NCI-H82 treated with DMSO at 0.1 percent for 48 hours (cell line): ENCODE results near the gene TSPAN18.

Source experiments
- DNase-seq: peaks from one replicate; lab custom pipeline; 2025; ENCODE audit not compliant: unreplicated experiment; lab: John Stamatoyannopoulos, UW

Gene TSPAN18

DNA sequence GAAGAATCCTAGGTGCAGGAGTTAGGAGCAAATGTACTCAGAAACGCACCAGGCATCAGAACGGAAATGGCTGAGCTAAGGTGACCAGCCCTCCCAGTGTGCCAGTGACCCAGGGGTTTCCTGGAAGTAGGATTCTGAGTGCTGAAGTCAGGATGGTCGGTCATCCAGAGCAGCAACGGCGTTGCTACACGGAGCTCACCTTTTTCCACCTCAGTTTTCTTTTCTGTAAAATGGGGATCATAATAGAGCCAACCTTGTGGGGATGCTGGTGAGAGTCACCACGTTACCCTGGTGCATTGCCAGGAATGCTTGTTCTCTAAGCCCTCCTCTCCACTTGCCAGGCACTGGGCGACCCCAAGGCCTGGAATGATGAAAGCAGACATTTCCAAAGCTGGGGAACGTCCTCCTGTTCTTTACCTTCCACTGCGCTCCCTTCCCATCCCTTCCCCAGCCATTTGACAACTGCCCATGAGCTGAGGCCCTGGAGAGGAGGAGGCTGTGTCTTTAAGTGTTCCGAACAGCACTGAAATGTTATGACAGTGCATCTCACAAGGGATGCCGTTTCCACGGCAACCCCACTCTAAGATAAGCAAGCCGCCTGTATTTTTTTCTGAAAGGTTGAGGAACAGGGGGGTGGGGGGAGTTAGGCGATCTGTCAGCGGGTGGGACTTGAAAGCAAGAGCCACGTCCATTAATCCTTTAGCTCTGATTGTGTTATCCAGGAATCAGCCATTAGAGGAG is 66.8 kb downstream of the TSPAN18 start:
- DNase-seq = no peak

DNA sequence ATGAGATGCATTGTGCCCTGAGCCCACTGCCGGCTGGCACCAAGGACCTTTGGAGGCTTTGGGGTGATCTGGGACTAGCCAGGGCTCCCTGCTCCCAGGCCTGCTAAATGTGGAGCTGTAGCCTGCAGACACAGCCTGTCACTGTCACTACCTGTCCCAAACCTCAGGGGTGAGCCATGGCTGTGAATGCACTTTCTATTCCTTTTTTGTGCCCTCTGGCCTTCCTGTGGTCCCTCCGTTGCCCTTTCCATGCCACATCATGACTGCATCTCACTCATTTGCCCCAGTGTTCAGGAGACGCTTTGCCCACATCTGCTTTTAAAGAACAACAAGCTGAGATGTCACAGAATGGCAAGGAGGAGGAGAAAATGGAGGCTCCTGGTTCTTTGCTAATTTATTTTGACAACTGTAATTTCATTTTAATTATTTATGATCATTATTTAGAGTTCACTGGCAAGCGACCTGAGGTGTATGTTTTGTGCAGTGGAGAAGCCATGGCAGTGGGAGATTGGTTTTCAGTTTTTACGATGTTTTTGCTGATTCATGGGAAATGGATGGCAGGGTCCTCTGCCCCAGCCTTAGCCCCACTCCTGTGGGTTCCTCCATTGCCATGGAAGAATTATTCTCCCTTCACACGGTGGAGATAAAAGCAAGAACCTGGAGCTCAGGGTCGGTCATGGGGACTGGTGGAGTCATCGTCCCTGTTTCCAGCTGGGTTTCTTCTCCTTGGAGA is 69.2 kb downstream of the TSPAN18 start:
- no peak for DNase-seq

DNA sequence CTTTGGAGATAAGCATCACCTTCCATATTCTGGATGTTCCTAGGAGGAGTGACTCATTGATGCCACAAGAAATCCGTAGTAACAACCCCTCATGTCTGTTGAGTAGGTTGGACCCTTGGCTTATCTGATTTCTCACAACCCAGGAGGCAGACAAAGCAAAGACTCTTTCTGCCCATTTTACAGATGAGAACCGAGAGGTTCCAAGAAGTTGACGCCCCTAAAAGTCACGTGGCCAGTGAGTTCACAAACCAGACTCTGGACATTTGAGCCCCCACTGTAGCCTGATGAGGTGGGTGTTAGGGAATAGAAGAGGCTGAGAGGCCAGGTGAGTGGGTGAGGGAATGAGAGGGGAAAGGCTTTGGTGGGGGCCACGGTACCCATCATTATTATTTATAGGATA is 70.3 kb downstream of the TSPAN18 start:
- DNase-seq = no peak

DNA sequence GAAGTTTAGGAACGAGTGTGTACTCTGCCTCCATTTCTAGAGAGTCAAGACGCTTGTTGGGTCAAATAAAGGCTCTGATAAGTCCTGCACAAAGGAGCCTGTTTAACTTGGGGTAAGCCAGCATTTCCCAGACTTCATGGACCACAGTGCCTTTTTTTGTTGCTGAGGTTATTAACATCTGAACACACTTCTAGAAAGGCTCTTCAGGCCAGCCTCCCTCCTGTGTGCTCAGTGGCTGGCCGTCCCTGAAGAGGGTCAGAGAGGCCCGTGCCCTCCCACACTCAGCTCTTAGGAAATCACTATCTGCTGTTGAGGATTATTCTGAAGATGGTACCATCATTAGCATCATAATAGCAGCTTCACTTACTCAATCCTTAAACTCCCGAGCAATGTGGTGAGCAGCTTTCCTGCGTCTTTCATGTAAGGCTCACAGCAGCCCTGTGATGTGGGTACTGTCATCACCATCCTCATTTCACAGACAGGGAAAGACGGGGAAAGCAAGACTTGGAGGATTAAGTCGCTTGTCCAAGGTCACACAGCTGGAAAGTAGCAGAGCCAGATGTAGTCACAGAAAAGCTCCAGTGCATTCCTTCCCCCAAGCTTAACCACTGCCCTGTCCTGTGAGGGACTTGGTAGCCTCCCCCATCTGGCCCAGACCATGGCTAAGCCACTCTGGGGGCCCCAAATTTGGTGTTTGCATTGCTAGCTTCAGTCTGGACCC is 71.3 kb downstream of the TSPAN18 start:
- no peak for DNase-seq

DNA sequence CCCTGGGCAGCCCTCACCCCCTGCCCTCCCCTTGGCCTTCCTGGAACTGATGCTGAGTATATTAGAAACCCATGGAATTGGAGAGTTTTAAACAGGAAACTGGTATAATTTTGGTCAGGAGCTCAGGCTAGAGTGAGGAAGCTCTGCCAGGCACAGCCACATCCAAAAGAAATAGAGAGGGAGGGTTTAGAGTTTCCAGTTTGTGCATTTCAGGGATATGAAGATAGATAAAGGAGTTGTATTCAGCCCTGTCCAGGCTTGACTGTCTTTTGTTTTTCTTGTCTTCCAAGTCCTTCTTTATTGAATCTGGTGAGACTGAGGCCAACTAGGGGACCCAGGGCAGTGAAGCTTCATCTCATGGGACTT is 71.8 kb downstream of the TSPAN18 start:
- DNase-seq = no peak

DNA sequence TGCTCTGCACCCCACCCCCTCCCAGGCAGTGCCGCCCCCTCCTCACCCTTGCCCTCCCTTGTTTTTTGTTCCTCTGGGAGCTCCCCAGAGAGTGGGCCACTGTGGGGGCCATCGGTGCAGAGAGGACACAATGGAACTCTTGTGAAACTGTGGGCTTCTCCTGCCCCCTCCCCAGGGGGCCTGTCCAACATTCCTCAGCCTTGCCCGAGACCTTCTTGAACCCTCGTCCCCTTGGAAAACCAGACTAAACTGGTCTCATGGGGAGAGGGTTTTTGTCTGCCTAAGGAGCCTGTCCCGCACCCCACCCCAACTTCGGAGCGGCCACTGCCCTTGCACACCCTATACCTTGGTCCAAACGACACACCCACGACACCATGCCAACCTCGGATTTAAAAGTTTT is 72.2 kb downstream of the TSPAN18 start:
- no peak for DNase-seq

DNA sequence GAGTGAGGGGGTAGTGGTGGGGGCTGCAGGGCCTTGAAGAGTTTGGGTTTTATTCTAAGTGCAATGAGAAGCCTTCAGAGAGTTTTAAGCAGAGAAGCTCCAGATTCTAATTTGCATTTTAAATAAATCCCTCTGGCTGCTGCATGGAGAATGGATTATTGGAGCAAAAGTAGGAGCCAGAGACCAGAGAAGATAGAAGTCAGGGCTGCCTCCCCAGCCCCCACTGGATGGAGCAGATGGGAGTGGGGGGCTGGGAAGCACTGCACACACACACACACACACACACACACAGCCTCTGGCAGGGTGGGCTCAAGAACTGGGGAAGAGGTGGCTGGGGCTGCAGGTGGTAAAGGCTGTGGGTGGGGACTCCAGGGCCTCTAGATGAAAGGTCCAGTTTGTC is 75.6 kb downstream of the TSPAN18 start:
- DNase-seq = peak; percentile 27

DNA sequence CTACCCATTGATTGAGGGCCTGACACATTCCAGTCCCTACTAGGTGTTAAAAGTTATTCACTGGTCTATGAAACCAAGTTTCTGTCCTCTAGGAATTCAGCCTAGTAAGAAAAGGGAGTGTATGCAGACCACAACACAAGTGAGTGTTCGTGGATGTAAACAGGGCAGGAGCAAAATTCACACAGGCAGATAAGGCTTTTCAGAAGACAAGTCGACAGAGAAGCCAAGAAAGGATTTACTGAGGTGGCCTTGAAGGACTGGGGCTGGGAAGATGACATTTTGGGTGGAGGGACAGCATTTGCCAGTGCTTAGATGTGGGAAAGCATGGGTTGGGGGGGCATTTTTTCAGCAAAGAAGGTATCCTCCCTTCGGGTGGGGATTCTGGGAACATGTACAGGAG is 76.2 kb downstream of the TSPAN18 start:
- DNase-seq = no peak

DNA sequence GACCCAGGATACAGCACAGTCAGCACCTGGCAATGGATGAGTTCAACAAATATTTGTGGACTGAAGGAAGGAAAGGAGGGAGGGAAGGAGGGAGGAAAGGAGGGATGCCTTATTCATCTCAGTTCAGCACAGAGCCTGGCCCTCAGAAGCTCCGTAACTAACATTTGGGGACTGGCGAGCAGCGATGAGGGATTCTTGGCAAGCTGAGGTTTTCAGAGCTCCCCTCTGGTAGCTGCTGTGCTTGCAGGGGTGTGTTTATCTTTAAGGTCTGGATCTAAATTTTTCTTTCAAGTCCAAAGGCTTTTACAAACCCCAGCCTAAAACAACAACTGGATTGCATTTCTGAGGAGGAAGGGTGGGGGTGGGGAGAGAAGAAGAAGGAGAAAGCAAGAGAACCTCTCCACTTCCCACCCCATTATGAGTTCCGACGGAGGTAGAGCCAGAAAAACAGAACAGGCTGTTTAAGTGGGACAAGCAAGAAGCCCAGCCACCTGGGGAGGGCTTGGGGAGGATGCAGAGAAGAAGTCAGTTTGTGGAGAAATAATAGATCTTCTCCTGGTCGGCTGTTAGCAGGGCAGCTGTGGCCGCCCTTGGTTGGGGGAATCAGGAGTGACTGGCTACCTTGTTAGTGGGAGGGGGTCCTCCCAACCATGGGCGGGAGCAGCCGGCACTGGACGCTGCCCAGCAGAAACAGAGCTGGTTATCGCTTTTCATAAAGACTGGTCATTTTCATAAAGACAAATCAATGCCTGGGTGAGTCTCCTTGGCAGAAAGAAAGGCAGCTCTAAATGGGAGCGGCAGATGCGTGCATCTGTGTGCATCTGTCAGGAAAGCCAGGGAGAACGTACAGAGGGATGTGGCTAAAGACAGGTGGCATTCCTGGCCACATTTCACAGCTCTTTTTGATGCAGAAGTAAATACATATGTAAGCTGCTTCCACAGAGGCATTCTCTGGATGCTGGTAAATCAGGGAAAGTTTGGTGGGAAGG is 78.0 kb downstream of the TSPAN18 start:
- DNase-seq = no peak

DNA sequence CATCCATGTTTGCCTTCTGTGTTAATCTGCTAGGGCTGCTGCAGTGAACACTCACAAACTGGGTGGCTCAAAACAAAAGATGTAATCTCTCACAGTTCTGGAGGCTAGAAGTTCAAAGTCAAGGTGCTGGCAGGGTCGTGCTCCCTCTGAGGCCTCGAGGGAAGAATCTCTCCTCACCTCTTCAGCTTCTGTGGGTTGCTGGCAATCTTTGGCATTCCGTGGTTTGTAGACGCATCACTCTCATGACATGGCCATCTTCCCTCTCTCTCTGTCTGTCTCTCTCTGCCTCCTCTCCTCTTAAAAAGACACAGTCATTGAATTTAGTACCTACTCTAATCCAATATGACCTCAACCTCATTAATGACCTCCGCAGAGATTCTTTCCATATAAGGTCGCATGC is 78.8 kb downstream of the TSPAN18 start:
- no peak for DNase-seq

DNA sequence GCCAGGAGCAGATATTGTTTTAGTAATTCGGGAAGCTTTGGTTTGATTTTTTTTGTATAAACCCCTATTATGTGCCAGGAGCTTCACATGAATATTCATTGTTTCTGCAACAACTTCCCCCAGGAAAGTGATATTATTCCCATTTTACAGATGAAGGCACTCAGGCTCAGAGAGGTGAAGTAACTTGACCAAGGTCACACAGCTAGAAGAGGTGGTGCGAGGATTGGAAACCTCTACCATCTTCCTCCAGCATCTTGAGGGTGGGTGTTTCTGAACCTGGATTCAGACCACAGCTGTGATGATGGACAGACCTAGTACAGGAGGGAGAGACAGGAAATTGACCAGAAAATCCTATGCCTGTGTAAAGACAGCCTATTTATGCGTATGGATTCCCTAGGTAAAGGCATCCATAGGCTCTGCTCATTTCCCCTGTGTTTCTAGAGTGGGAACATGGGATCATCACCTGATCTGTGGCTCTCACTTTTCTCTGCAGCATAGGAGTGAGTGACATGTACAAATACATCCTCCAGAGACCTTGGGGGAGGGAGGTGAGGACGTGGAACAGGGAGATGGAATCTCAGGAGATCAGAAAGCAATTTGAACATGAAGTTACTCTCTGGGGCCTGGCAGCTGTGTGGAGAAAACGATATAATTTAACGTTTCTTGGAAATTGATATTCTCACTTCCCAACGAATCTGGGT is 81.4 kb downstream of the TSPAN18 start:
- DNase-seq = no peak

DNA sequence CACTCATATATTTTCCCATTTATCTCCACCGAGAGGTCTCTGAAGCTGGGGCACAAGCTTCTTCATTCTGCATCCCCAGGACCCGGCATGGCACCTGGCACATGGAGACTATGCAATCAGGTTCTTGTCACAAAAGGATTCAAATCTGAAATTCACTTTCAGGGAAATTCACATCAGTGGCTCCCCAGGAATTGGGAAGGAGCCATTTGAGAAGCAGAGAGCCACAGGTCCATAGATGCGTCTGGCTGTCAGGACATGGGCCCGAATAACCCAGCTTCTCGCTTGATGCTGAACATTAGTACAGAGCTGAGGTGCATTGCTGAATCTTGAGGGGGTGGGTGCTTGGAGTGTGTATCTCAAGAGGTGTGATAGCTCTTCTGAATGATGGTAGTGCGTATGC is 82.5 kb downstream of the TSPAN18 start:
- no peak for DNase-seq

DNA sequence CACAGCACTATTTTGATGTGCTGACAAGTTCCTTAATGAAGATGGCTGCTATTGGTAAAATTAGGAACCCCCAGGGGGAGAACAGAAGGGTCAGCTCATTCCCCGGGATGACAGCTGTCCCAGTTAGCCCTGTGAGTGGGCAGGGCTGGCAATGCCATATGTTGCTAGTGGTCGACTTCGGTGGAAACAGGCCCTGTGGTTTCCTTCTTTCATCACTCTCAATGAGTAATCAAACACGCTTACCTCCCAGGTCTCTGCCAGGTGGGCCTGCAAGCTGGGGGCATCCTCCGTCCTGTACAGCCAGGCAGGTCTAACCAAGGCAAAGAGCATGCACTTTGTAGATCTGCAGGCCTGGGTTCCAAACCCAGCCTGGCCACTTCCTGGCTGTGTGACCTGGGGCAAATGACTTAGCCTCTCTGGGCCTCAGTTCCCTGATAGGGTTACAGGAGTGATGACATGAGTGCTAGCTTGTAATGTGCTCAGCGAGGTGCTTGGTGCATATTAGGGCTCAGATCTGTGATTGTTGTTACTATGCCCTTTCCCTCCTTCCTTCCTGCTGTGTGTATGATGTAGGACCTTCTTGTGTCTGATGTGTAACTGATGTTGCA is 85.2 kb downstream of the TSPAN18 start:
- no peak for DNase-seq

DNA sequence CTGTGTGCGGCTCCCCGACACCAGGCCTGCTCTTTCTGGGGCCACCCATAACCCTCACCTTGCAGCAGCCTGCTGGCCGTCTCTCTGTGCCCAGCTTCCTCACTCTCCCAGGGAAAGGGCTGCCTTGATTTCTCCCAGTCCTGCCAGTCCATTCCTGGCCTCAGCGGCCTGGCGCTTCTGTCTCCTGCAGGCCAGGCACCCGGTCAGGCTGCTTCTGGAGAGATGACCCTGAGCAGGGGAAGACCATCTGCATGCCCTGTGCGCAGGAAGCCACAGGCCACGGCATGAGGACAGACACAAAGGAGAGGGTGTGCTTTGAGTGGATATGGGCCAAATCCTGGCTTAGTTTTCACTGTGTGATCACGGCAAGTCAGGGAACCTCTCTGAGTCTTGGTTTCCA is 86.2 kb downstream of the TSPAN18 start:
- DNase-seq = no peak

DNA sequence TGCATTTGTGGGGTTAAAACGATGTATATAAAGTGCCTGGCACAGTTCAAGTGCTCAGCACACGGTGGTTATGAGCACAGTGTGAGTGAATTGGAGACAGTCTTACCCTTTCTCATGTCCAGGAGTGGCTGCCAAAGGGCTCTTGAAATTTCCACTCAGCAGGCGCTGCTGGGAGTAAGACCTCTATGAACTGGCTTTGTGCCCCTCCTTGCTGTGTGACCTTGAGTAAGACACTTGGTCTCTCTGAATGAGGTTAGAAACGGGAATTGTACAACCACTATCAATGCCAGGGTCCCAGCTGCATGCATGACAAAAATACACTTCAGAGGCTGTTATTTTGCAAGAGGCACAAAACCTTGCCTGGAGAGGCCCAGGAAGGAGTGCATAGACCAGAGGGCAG is 86.6 kb downstream of the TSPAN18 start:
- DNase-seq = no peak

DNA sequence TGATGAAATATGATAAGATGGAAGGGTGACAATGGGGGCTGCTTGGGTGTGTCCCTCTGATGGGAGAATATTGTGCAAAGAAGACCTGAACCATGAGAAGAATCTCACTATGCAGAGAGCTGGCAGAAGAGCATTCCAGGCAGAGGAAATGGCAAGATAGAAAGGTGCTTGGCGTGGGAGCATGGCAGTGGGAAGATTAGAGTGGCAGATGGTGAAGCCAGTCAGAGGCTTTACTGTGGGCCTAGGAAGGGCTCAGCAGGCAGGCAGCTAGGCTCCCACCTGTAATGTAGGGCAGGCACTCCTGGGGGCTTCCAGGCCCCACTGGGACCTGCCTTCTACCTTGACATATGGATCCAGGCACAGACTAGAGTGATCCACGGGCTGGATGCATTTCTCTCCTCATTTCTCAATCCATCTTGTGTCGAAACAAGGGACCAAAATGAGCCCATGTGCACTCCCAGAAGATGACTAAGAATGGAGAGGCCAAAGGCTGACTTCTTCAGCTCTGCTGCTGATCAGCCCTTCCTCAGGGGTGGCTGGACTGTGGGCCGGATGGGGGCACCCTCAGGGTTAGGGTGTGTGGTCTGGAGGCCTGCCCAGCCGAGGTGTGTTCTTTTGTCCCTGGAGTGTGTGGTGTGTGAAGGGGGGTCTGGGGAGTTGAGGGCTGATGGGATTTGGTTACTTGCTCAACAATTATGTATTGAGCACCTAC is 88.3 kb downstream of the TSPAN18 start:
- no peak for DNase-seq

DNA sequence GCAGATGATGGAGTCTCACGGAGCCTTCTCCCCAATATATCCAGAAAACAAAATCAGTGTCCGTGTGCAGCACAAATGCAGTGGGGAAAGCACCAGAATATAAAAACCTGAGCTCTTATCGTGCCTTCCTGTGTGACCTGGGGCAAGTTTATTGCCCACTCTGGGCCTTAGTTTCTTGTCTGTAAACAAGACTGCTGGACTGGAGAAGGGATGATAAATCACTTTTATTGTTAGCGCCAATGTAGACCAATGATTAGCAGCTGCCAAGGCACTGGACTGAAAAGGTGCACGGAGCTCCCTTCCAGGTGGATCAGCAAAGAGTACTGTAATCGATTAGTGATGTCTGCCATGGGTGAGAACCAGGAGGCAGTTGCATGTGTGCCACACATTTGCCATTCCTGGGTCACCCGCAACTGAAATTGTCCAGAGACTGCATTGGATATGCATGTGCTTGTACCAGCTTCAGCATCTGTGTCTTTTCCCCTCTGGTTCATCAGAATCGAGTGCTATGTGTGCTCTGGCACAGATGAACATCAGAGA is 89.2 kb downstream of the TSPAN18 start:
- DNase-seq = no peak

DNA sequence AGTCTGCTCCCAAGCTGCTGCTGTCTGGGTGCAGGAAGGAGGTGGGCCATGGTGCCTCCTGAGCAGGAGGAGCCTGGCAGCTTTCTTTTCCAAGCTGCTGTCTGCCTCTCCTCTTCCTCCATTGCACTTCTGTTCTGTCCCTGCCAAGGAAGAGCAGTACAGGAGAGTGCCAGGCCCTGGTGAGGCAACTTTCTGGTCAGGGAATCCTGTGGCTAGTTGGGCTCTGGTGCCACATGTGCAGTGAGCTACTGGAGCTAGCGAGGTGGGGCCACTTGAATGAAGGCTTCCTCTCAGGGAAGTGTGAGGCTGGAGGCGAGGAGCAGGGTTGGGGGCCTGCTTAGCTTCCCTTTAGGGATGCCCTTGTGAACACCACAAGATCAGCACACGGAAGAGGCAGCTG is 90.0 kb downstream of the TSPAN18 start:
- DNase-seq = no peak
